ENCODE results near the gene HOXA3. TPM values are rescaled to one million over a fixed set of nuclear protein-coding genes. Genes with fewer than 3 reads are reported as not detected.

HOXA3 gene
- polyA plus RNA-seq, 3 donors, result not detected

- Histone ChIP-seq H3K4me1 (ENCODE audit: control insufficient read depth in 1 of 2, insufficient read depth in 2 of 2, low read length in 2 of 2) (no peaks in the 10 kb centered on the region), H3K9me3 (replicated peaks in 1 of 2; ENCODE audit: control insufficient read depth in 1 of 2, insufficient read depth in 1 of 2, low read length in 2 of 2) (peaks cover 0 to 4% of the 10 kb centered on the region in 2 donors), H3K9ac (ENCODE audit: insufficient read depth, low read length, poor library complexity, severe bottlenecking) (no peak overlapping the region), H3K79me2 (ENCODE audit: insufficient read depth, low read length) (no peaks in the 10 kb centered on the region), H3K4me2 (replicated peaks; ENCODE audit: extremely low read depth, low read length, poor library complexity, severe bottlenecking) (no peak overlapping the region), H3K27me3 (ENCODE audit: control insufficient read depth in 2 of 2, insufficient read depth in 2 of 2, low read length in 2 of 2) (peaks cover 20 to 29% of the 10 kb centered on the region in 2 donors), H4K20me1 (ENCODE audit: insufficient read depth, low read length) (peaks cover 17% of the 10 kb centered on the region), H3K4me3 (replicated peaks in 1 of 3; ENCODE audit: low read depth in 2 of 3, low read length in 3 of 3) (no peak overlapping the region), H2AFZ (ENCODE audit: insufficient read depth, low read depth, low read length, poor library complexity, severe bottlenecking) (no peak overlapping the region), H3K27ac (ENCODE audit: low read depth in 1 of 2, low read length in 2 of 2) (no peak overlapping the region), H3K36me3 (replicated peaks in 1 of 2; ENCODE audit: control insufficient read depth in 1 of 2, insufficient read depth in 2 of 2, low read length in 2 of 2) (no peaks in the 10 kb centered on the region)
- intact Hi-C loops (cut with micrococcal nuclease), result no loop called here
- Mint-ChIP-seq H3K4me3 (no peak overlapping the region), H3K27me3 (ENCODE audit: low read depth in 3 of 3) (peaks cover 24 to 33% (median 27%) of the 10 kb centered on the region in 3 donors), H3K27ac (no peak overlapping the region), H3K4me1 (peaks cover under 1% of the 10 kb centered on the region), H3K9me3 (peaks cover 0 to 14% (median 6%) of the 10 kb centered on the region in 7 donors), H3K36me3 (peaks cover 4% of the 10 kb centered on the region in 2 donors)
- no peak for TF ChIP-seq CTCF (IDR thresholded peaks at IDR 0.05)
- DNase-seq, result no peak
- WGBS (ENCODE audit: insufficient coverage), result 99% methylated on average over 36 of the region's 41 CpGs
Measured at GRCh38 chr7:27108390-27109127, 43.8 kb downstream of the HOXA3 start.

- H3K4me1 ChIP-seq (ENCODE audit: control insufficient read depth in 1 of 2, insufficient read depth in 2 of 2, low read length in 2 of 2), result no peaks in the 10 kb centered on the region
- no peak overlapping the region for H3K4me3 Mint-ChIP-seq
- intact Hi-C loops (cut with micrococcal nuclease), result no loop called here
- peaks cover 8 to 11% of the 10 kb centered on the region in 2 donors for H3K36me3 Mint-ChIP-seq
- H3K79me2 ChIP-seq (ENCODE audit: insufficient read depth, low read length), result no peaks in the 10 kb centered on the region
- peaks cover 8% of the 10 kb centered on the region for H3K4me1 Mint-ChIP-seq
- no peak for TF ChIP-seq CTCF (IDR thresholded peaks at IDR 0.05)
- no peak overlapping the region for H3K27ac Mint-ChIP-seq
- peaks cover 0 to 17% (median 13%) of the 10 kb centered on the region in 7 donors for H3K9me3 Mint-ChIP-seq
- peaks cover 28 to 38% of the 10 kb centered on the region in 2 donors for H3K27me3 ChIP-seq (ENCODE audit: control insufficient read depth in 2 of 2, insufficient read depth in 2 of 2, low read length in 2 of 2)
- peaks cover 4 to 8% of the 10 kb centered on the region in 2 donors for H3K9me3 ChIP-seq (replicated peaks in 1 of 2; ENCODE audit: control insufficient read depth in 1 of 2, insufficient read depth in 1 of 2, low read length in 2 of 2)
- H4K20me1 ChIP-seq (ENCODE audit: insufficient read depth, low read length), result peaks cover 26% of the 10 kb centered on the region
- no peak overlapping the region for H3K27ac ChIP-seq (ENCODE audit: low read depth in 1 of 2, low read length in 2 of 2)
- H3K4me3 ChIP-seq (replicated peaks in 1 of 3; ENCODE audit: low read depth in 2 of 3, low read length in 3 of 3), result no peak overlapping the region
- WGBS (ENCODE audit: insufficient coverage), result 99% methylated on average over 21 of the region's 47 CpGs
- no peak for DNase-seq
- H3K27me3 Mint-ChIP-seq (ENCODE audit: low read depth in 3 of 3), result peaks cover 32 to 40% (median 36%) of the 10 kb centered on the region in 3 donors
- H3K4me2 ChIP-seq (replicated peaks; ENCODE audit: extremely low read depth, low read length, poor library complexity, severe bottlenecking), result no peak overlapping the region
- no peak overlapping the region for H3K9ac ChIP-seq (ENCODE audit: insufficient read depth, low read length, poor library complexity, severe bottlenecking)
- H2AFZ ChIP-seq (ENCODE audit: insufficient read depth, low read depth, low read length, poor library complexity, severe bottlenecking), result no peak overlapping the region
- H3K36me3 ChIP-seq (replicated peaks in 1 of 2; ENCODE audit: control insufficient read depth in 1 of 2, insufficient read depth in 2 of 2, low read length in 2 of 2), result no peaks in the 10 kb centered on the region
Measured at GRCh38 chr7:27107391-27108381, 44.7 kb downstream of the HOXA3 start.

Measured in CD14-positive monocyte (primary cell).